ENCODE results near the gene OR8B2. TPM values are rescaled to one million over a fixed set of nuclear protein-coding genes. Genes with fewer than 3 reads are reported as not detected.
A peak's percentile ranks its signal among the peaks of the same experiment; 100 is the strongest.
"Not testable (repeated sequence)": the region's sequence is repeated elsewhere in the genome, so short reads cannot be mapped to it uniquely, and the experiment has no call there.

Gene OR8B2
- not detected for polyA plus RNA-seq (ENCODE audit: insufficient read length in 3 of 3)

GRCh38 chr11:124384399-124384798 lies at the start of gene OR8B2:
OR8B2 (minus strand) TSS chr11:124384499; CDS start chr11:124383343, 1,156 bp downstream.
- no peak for DNase-seq (ENCODE audit: low read depth in 3 of 3, low spot score in 2 of 3)

- no peak for DNase-seq (ENCODE audit: low read depth in 3 of 3, low spot score in 2 of 3)
Observed at GRCh38 chr11:124429599-124429998, 45.3 kb upstream of the OR8B2 start.

GRCh38 chr11:124424384-124424921 lies 40.2 kb upstream of the OR8B2 start, which contains the start of gene OR8B4:
OR8B4 (minus strand) TSS chr11:124424871; CDS start chr11:124424871, 0 bp downstream.
- DNase-seq (ENCODE audit: low read depth in 3 of 3, low spot score in 2 of 3): no peak

GRCh38 chr11:124421043-124421442 lies 36.7 kb upstream of the OR8B2 start:
- no peak for DNase-seq (ENCODE audit: low read depth in 3 of 3, low spot score in 2 of 3)

- DNase-seq (ENCODE audit: low read depth in 3 of 3, low spot score in 2 of 3): peak in 1 of 3 donors; percentile 29
Observed at GRCh38 chr11:124415356-124415923, 31.1 kb upstream of the OR8B2 start.

GRCh38 chr11:124409906-124410305 lies 25.6 kb upstream of the OR8B2 start:
- no peak for DNase-seq (ENCODE audit: low read depth in 3 of 3, low spot score in 2 of 3)

- DNase-seq (ENCODE audit: low read depth in 3 of 3, low spot score in 2 of 3): no peak
Observed at GRCh38 chr11:124405581-124405980, 21.3 kb upstream of the OR8B2 start.

- DNase-seq (ENCODE audit: low read depth in 3 of 3, low spot score in 2 of 3): not testable (repeated sequence)
Observed at GRCh38 chr11:124403186-124403585, 18.9 kb upstream of the OR8B2 start.

GRCh38 chr11:124402326-124402922 lies 18.1 kb upstream of the OR8B2 start:
- peak; percentile 4 to 29 (median 13) for DNase-seq (ENCODE audit: low read depth in 3 of 3, low spot score in 2 of 3)

GRCh38 chr11:124398924-124399323 lies 14.6 kb upstream of the OR8B2 start, which contains the start of gene OR8B3:
OR8B3 (minus strand) TSS chr11:124399024; CDS start chr11:124397351, 1,673 bp downstream.
- no peak for DNase-seq (ENCODE audit: low read depth in 3 of 3, low spot score in 2 of 3)

GRCh38 chr11:124396847-124397246 lies 12.5 kb upstream of the OR8B2 start:
- not testable (repeated sequence) for DNase-seq (ENCODE audit: low read depth in 3 of 3, low spot score in 2 of 3)

GRCh38 chr11:124394408-124394807 lies 10.1 kb upstream of the OR8B2 start:
- DNase-seq (ENCODE audit: low read depth in 3 of 3, low spot score in 2 of 3): no peak

- not testable (repeated sequence) for DNase-seq (ENCODE audit: low read depth in 3 of 3, low spot score in 2 of 3)
Observed at GRCh38 chr11:124382857-124383256, 1.4 kb downstream of the OR8B2 start.

- no peak for DNase-seq (ENCODE audit: low read depth in 3 of 3, low spot score in 2 of 3)
Observed at GRCh38 chr11:124380585-124380984, 3.7 kb downstream of the OR8B2 start.

GRCh38 chr11:124376280-124376679 lies 8.0 kb downstream of the OR8B2 start:
- DNase-seq (ENCODE audit: low read depth in 3 of 3, low spot score in 2 of 3): no peak

- no peak for DNase-seq (ENCODE audit: low read depth in 3 of 3, low spot score in 2 of 3)
Observed at GRCh38 chr11:124359566-124359965, 24.7 kb downstream of the OR8B2 start.

GRCh38 chr11:124346311-124346955 lies 37.9 kb downstream of the OR8B2 start:
- no peak for DNase-seq (ENCODE audit: low read depth in 3 of 3, low spot score in 2 of 3)

GRCh38 chr11:124344346-124344745 lies 40.0 kb downstream of the OR8B2 start:
- DNase-seq (ENCODE audit: low read depth in 3 of 3, low spot score in 2 of 3): no peak

GRCh38 chr11:124340142-124340447 lies 44.2 kb downstream of the OR8B2 start:
- DNase-seq (ENCODE audit: low read depth in 3 of 3, low spot score in 2 of 3): no peak

GRCh38 chr11:124339396-124340141 lies 44.7 kb downstream of the OR8B2 start:
- no peak for DNase-seq (ENCODE audit: low read depth in 3 of 3, low spot score in 2 of 3)

Measured in right renal cortex interstitium (tissue), 3 donors.